ENCODE results near the gene EXOC6. TPM values are rescaled to one million over a fixed set of nuclear protein-coding genes. Genes with fewer than 3 reads are reported as not detected.
"Not testable (repeated sequence)": the region's sequence is repeated elsewhere in the genome, so short reads cannot be mapped to it uniquely, and the experiment has no call there.

Gene EXOC6
- polyA plus RNA-seq, 3 donors, result 3.8 to 5.6 (median 5.1) TPM

GRCh38 chr10:93079663-93080349, 231.5 kb downstream of the EXOC6 start:
- 38 to 61% (median 57%) methylated on average over 9 of the region's 9 CpGs for WGBS, 3 donors
- no peak overlapping the region for H3K27ac ChIP-seq (ENCODE audit: low read depth, low read length)

GRCh38 chr10:93080350-93081046, 232.2 kb downstream of the EXOC6 start:
- H3K27ac ChIP-seq (ENCODE audit: low read depth, low read length), result no peak overlapping the region
- 52 to 58% (median 57%) methylated on average over 22 of the region's 22 CpGs for WGBS, 3 donors

GRCh38 chr10:93081318-93081717, 233.0 kb downstream of the EXOC6 start:
- 54 to 61% (median 56%) methylated on average over 3 of the region's 3 CpGs for WGBS, 3 donors
- H3K27ac ChIP-seq (ENCODE audit: low read depth, low read length), result no peak overlapping the region

- no peak overlapping the region for H3K27ac ChIP-seq (ENCODE audit: low read depth, low read length)
- 44 to 67% (median 59%) methylated on average over 10 of the region's 10 CpGs for WGBS, 3 donors
Observed at GRCh38 chr10:93081834-93082233, 233.5 kb downstream of the EXOC6 start.

GRCh38 chr10:93083743-93084539, 235.6 kb downstream of the EXOC6 start:
- 81 to 90% (median 88%) methylated on average over 7 of the region's 7 CpGs for WGBS, 3 donors
- no peak overlapping the region for H3K27ac ChIP-seq (ENCODE audit: low read depth, low read length)

- H3K27ac ChIP-seq (ENCODE audit: low read depth, low read length), result no peak overlapping the region
- 63 to 77% (median 69%) methylated on average over 4 of the region's 4 CpGs for WGBS, 3 donors
Observed at GRCh38 chr10:93085272-93085859, 237.0 kb downstream of the EXOC6 start.

GRCh38 chr10:93086289-93086688, 238.0 kb downstream of the EXOC6 start:
- no peak overlapping the region for H3K27ac ChIP-seq (ENCODE audit: low read depth, low read length)
- 87 to 97% (median 92%) methylated on average over 6 of the region's 6 CpGs for WGBS, 3 donors

- WGBS, 3 donors, result 59 to 76% (median 76%) methylated on average over 3 of the region's 3 CpGs
Observed at GRCh38 chr10:93087846-93088245, 239.5 kb downstream of the EXOC6 start.

GRCh38 chr10:93088466-93088865, 240.1 kb downstream of the EXOC6 start:
- no peak overlapping the region for H3K27ac ChIP-seq (ENCODE audit: low read depth, low read length)
- 66 to 74% (median 71%) methylated on average over 4 of the region's 4 CpGs for WGBS, 3 donors

More at GRCh38 chr10:93087846-93088245, 239.5 kb downstream of the EXOC6 start:
- H3K27ac ChIP-seq (ENCODE audit: low read depth, low read length), result no peak overlapping the region

- 58 to 90% (median 70%) methylated on average over 2 of the region's 2 CpGs for WGBS, 3 donors
- no peak overlapping the region for H3K27ac ChIP-seq (ENCODE audit: low read depth, low read length)
Observed at GRCh38 chr10:93090619-93091018, 242.3 kb downstream of the EXOC6 start.

- no peak overlapping the region for H3K27ac ChIP-seq (ENCODE audit: low read depth, low read length)
- WGBS, 3 donors, result 87 to 96% (median 91%) methylated on average over 3 of the region's 3 CpGs
Observed at GRCh38 chr10:93091960-93092359, 243.6 kb downstream of the EXOC6 start.

- 40 to 79% (median 69%) methylated on average over 1 of the region's 1 CpG for WGBS, 3 donors
- no peak overlapping the region for H3K27ac ChIP-seq (ENCODE audit: low read depth, low read length)
Observed at GRCh38 chr10:93095225-93095624, 246.9 kb downstream of the EXOC6 start.

GRCh38 chr10:93096901-93097300, 248.6 kb downstream of the EXOC6 start:
- no peak overlapping the region for H3K27ac ChIP-seq (ENCODE audit: low read depth, low read length)
- 62 to 87% (median 82%) methylated on average over 5 of the region's 5 CpGs for whole genome bisulfite sequencing, 3 donors

- 71 to 88% (median 78%) methylated on average over 9 of the region's 9 CpGs for WGBS, 3 donors
- H3K27ac ChIP-seq (ENCODE audit: low read depth, low read length), result no peak overlapping the region
Observed at GRCh38 chr10:93097386-93097785, 249.1 kb downstream of the EXOC6 start.

GRCh38 chr10:93098816-93099215, 250.5 kb downstream of the EXOC6 start:
- H3K27ac ChIP-seq (ENCODE audit: low read depth, low read length), result no peak overlapping the region
- 82 to 90% (median 89%) methylated on average over 3 of the region's 3 CpGs for WGBS, 3 donors

- 89 to 94% (median 92%) methylated on average over 7 of the region's 7 CpGs for WGBS, 3 donors
- no peak overlapping the region for H3K27ac ChIP-seq (ENCODE audit: low read depth, low read length)
Observed at GRCh38 chr10:93099670-93100069, 251.3 kb downstream of the EXOC6 start.

GRCh38 chr10:93101148-93101547, 252.8 kb downstream of the EXOC6 start:
- 93 to 95% (median 94%) methylated on average over 3 of the region's 3 CpGs for WGBS, 3 donors
- H3K27ac ChIP-seq (ENCODE audit: low read depth, low read length), result not testable (repeated sequence)

- WGBS, 3 donors, result 70 to 79% (median 76%) methylated on average over 1 of the region's 1 CpG
Observed at GRCh38 chr10:93103953-93104352, 255.6 kb downstream of the EXOC6 start.

GRCh38 chr10:93106631-93107072, 258.3 kb downstream of the EXOC6 start:
- WGBS, 3 donors, result 34 to 77% (median 59%) methylated on average over 2 of the region's 2 CpGs
- H3K27ac ChIP-seq (ENCODE audit: low read depth, low read length), result no peak overlapping the region

More at GRCh38 chr10:93103953-93104352, 255.6 kb downstream of the EXOC6 start:
- H3K27ac ChIP-seq (ENCODE audit: low read depth, low read length), result no peak overlapping the region
